Calu3 (cell line): ENCODE results near the gene STAT5B. TPM values are rescaled to one million over a fixed set of nuclear protein-coding genes. Genes with fewer than 3 reads are reported as not detected.

ENCODE experiments used
- BruUV-seq: library from RNA; stranded (reverse); fragments of 400-500 nt; replicated peaks from 2 replicates; lab custom pipeline; 2021; lab: Mats Ljungman, UMichigan
- CTCF ChIA-PET: fragments of 300-600 bp; sonication (Branson Sonifier 250); formaldehyde crosslinking; loops from one replicate; lab custom pipeline; 2022; ENCODE audit warnings: antibody characterized with exemption; lab: Charles Lee
- DNase-seq: peaks from one replicate; pipeline ENCODE4 v3.0.0; 2022
- H3K27ac Mint-ChIP-seq: one replicate; pipeline ENCODE4 v1.8.0; 2022; ENCODE audit warnings: mixed read lengths; ENCODE audit not compliant: unreplicated experiment
- H3K27me3 Mint-ChIP-seq: one replicate; pipeline ENCODE4 v1.8.0; 2022; ENCODE audit warnings: mixed read lengths; ENCODE audit not compliant: unreplicated experiment
- H3K36me3 Mint-ChIP-seq: one replicate; pipeline ENCODE4 v1.8.0; 2022; ENCODE audit warnings: mild to moderate bottlenecking, moderate library complexity, mixed read lengths; ENCODE audit not compliant: insufficient read depth, unreplicated experiment
- H3K4me1 Mint-ChIP-seq: one replicate; pipeline ENCODE4 v1.8.0; 2022; ENCODE audit warnings: mild to moderate bottlenecking, low read depth, mixed read lengths; ENCODE audit not compliant: unreplicated experiment
- H3K4me3 Mint-ChIP-seq: one replicate; pipeline ENCODE4 v1.8.0; 2022; ENCODE audit warnings: mild to moderate bottlenecking, low read depth, moderate library complexity, mixed read lengths; ENCODE audit not compliant: unreplicated experiment
- H3K9me3 Mint-ChIP-seq: one replicate; pipeline ENCODE4 v1.8.0; 2022; ENCODE audit warnings: low read depth, mixed read lengths; ENCODE audit not compliant: unreplicated experiment
- intact Hi-C: fragments of 100-400 bp; cut with micrococcal nuclease; formaldehyde crosslinking; loops from one replicate; pipeline ENCODE4 v1.10.0; 2022; ENCODE audit not compliant: unreplicated experiment
- total RNA-seq: library from RNA; stranded (reverse); gene quantifications from 2 replicates; pipeline ENCODE4 v1.2.3, GENCODE V29; 2022
- TF ChIP-seq, protein P1 (sequence below): fragments of 200-600 bp; IDR thresholded peaks from one replicate; pipeline ENCODE4 v1.8.0; 2022; ENCODE audit warnings: antibody characterized with exemption; ENCODE audit not compliant: unreplicated experiment

STAT5B gene
- total RNA-seq, 1 experiment from 2014 or later: 45.8 TPM

DNA sequence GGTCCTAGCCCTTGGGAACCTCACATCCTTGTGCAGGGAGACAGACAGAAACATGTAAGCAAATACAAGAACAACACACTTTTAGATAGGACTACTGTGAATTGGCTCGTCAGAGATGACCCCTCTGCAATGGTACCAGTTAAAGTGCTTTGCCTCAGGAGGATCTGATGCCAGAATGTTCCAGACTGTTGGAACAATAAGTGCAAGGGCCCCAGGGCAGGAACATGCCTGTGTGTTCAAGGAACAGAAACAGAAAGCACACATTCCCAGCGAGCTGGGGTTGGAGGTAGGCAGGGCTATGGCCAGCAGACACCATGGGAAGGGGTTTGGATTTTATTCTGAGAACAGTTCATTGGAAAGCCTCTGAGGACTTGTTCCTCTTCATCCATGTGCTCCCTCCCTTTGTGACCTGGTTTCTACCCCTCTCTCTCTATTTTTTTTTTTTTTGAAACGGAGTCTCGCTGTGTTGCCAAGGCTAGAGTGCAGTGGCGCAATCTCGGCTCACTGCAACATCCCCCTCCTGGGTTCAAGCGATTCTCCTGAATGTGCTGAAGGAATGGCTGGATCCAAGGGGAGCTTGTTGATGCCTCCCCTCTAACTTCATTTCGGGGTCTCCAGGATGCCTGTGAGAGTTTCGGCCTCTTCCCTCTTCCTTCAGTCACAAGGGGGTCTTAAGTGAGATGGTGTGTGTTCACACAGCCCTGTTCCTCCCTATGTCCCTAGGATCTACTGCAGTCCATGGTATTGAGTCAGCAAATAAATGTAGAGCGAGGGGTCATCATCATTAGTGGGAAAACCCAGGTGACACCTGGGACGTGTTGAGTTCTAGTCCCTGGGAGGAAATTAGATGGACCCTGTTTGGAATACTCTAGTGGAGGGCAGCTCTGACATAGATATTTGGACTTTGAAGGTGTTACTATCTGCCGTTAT is 18.5 kb upstream of the STAT5B start:
- intact Hi-C loops: no loop called here
- DNase-seq: no peak
- H3K4me3 Mint-ChIP-seq: no peak overlapping the region
- H3K4me1 Mint-ChIP-seq: no peaks in the 10 kb centered on the region
- H3K27ac Mint-ChIP-seq: no peak overlapping the region
- CTCF ChIA-PET: interaction anchor here (0.6 kb wide), 2 partner anchors 35 to 311 kb away, joined by 4 to 5 read pairs; no protein-coding TSS in a partner anchor
- TF ChIP-seq, protein P1, sequence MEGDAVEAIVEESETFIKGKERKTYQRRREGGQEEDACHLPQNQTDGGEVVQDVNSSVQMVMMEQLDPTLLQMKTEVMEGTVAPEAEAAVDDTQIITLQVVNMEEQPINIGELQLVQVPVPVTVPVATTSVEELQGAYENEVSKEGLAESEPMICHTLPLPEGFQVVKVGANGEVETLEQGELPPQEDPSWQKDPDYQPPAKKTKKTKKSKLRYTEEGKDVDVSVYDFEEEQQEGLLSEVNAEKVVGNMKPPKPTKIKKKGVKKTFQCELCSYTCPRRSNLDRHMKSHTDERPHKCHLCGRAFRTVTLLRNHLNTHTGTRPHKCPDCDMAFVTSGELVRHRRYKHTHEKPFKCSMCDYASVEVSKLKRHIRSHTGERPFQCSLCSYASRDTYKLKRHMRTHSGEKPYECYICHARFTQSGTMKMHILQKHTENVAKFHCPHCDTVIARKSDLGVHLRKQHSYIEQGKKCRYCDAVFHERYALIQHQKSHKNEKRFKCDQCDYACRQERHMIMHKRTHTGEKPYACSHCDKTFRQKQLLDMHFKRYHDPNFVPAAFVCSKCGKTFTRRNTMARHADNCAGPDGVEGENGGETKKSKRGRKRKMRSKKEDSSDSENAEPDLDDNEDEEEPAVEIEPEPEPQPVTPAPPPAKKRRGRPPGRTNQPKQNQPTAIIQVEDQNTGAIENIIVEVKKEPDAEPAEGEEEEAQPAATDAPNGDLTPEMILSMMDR: no peak
- H3K27me3 Mint-ChIP-seq: peaks cover 26% of the 10 kb centered on the region
- BruUV-seq: no TSS peak
- H3K9me3 Mint-ChIP-seq: no peaks in the 10 kb centered on the region
- H3K36me3 Mint-ChIP-seq: no peaks in the 10 kb centered on the region

DNA sequence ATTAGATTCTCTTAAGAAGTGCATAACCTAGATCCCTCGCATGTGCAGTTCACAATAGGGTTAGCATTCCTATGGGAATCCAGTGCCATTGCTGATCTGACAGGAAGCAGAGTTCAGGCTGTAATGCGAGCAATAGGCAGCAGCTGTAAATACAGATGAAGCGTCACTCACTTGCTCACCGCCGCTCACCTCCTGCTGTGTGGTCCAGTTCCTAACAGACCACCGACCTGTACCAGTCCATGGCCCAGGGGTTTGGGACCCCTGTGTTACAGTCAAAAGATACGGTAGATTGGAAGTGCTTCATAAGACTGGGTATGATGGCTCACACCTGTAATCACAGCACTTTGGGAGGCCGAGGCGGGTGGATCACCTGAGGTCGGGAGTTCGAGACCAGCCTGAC is 14.9 kb upstream of the STAT5B start:
- Mint-ChIP-seq H3K4me3 (no peak overlapping the region), H3K4me1 (no peaks in the 10 kb centered on the region), H3K36me3 (peaks cover 8% of the 10 kb centered on the region), H3K9me3 (no peaks in the 10 kb centered on the region), H3K27ac (no peak overlapping the region), H3K27me3 (peaks cover 45% of the 10 kb centered on the region)
- no TSS peak for BruUV-seq
- intact Hi-C loops: no loop called here
- TF ChIP-seq, protein P1: no peak
- CTCF ChIA-PET: no interaction called here
- no peak for DNase-seq

DNA sequence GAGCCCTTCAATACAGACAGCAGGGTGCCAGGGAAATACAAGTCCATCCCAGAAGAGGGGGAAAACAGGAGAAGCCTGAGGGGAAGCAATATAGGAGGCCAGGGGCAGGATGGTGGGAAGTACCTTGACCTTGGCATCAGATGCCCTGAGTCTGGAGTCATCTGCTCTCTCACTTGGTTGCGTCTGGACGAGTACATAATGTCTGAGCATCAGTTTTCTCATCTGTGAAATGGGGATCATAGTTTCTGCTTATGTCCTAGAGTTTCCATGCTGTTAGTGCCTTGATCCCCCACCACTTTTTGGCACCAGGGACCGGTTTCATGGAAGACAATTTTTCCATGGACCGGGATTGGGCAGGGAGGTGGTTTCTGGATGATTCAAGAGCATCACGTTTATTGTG is 14.4 kb upstream of the STAT5B start:
- Mint-ChIP-seq H3K27ac (no peak overlapping the region), H3K9me3 (no peaks in the 10 kb centered on the region), H3K36me3 (peaks cover 8% of the 10 kb centered on the region), H3K4me1 (no peaks in the 10 kb centered on the region), H3K4me3 (no peak overlapping the region), H3K27me3 (peaks cover 40% of the 10 kb centered on the region)
- DNase-seq: no peak
- TF ChIP-seq, protein P1: no peak
- CTCF ChIA-PET: no interaction called here
- intact Hi-C loops: no loop called here
- BruUV-seq: no TSS peak

DNA sequence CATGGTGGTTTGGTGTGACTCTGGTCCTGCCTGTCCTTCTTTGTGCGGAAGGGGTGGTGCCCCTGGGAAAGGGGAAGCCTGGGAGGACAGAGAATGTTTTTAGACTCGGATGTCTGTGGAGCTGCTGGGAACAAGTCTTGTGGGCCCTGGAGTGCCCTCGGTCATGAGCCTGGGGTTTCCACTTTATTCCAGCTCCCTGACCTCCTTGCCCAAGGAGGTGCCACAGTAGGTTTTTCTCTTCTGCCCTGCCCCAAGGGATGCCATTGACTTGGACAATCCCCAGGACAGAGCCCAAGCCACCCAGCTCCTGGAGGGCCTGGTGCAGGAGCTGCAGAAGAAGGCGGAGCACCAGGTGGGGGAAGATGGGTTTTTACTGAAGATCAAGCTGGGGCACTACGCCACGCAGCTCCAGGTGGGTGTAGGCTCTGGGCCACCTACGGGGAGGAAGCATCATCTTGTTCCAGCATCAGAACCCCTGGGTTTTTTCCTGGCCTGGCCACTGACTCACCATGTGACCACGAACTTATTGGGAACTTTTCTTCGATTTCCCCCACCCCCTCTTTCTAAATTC is 13.5 kb upstream of the STAT5B start:
- Mint-ChIP-seq H3K4me1 (no peaks in the 10 kb centered on the region), H3K9me3 (no peaks in the 10 kb centered on the region), H3K27me3 (peaks cover 31% of the 10 kb centered on the region), H3K27ac (no peak overlapping the region), H3K4me3 (peak overlapping the region; percentile 23), H3K36me3 (peaks cover 8% of the 10 kb centered on the region)
- CTCF ChIA-PET: no interaction called here
- DNase-seq: no peak
- no TSS peak for BruUV-seq
- intact Hi-C loops: no loop called here
- TF ChIP-seq, protein P1: no peak
